ENCODE measurements around the gene SH3GL1.

SH3GL1 gene

GRCh38 chr19:4322942-4323665 lies 77.2 kb downstream of the SH3GL1 start:
- DNase-seq, result no peak
- no peak overlapping the region for H3K27ac ChIP-seq
- no peak overlapping the region for H3K4me3 ChIP-seq (ENCODE audit: low read depth, low read length)
- H3K36me3 ChIP-seq, result peaks cover 3% of the 10 kb centered on the region; the same call in 1 of the 2 replicates
- H3K9me3 ChIP-seq (ENCODE audit: severe bottlenecking), result peaks cover 8% of the 10 kb centered on the region
- H3K27me3 ChIP-seq (ENCODE audit: insufficient read depth, low read depth, severe bottlenecking), result no peaks in the 10 kb centered on the region
- no peak for TF ChIP-seq CTCF (IDR thresholded peaks at IDR 0.05; ENCODE audit: low read depth, low read length)

- Histone ChIP-seq H3K27me3 (ENCODE audit: insufficient read depth, low read depth, severe bottlenecking) (no peaks in the 10 kb centered on the region), H3K27ac (no peak overlapping the region), H3K4me3 (ENCODE audit: low read depth, low read length) (no peak overlapping the region), H3K36me3 (peaks cover 12% of the 10 kb centered on the region), H3K9me3 (ENCODE audit: severe bottlenecking) (peaks cover 8% of the 10 kb centered on the region)
- no peak for TF ChIP-seq CTCF (IDR thresholded peaks at IDR 0.05; ENCODE audit: low read depth, low read length)
- no peak for DNase-seq
Measured at GRCh38 chr19:4320419-4320818, 79.9 kb downstream of the SH3GL1 start.

GRCh38 chr19:4319067-4319718 lies 81.2 kb downstream of the SH3GL1 start:
- H3K9me3 ChIP-seq (ENCODE audit: severe bottlenecking), result peaks cover 8% of the 10 kb centered on the region
- no peak overlapping the region for H3K27ac ChIP-seq
- H3K36me3 ChIP-seq, result peaks cover 12% of the 10 kb centered on the region
- no peaks in the 10 kb centered on the region for H3K27me3 ChIP-seq (ENCODE audit: insufficient read depth, low read depth, severe bottlenecking)
- H3K4me3 ChIP-seq (ENCODE audit: low read depth, low read length), result no peak overlapping the region
- DNase-seq, result no peak
- TF ChIP-seq CTCF (IDR thresholded peaks at IDR 0.05; ENCODE audit: low read depth, low read length), result no peak

- H3K27me3 ChIP-seq (ENCODE audit: insufficient read depth, low read depth, severe bottlenecking), result no peaks in the 10 kb centered on the region
- peaks cover 8% of the 10 kb centered on the region for H3K9me3 ChIP-seq (ENCODE audit: severe bottlenecking)
- no peak for DNase-seq
- peaks cover 12% of the 10 kb centered on the region for H3K36me3 ChIP-seq
- TF ChIP-seq CTCF (IDR thresholded peaks at IDR 0.05; ENCODE audit: low read depth, low read length), result no peak
- no peak overlapping the region for H3K27ac ChIP-seq
- H3K4me3 ChIP-seq (ENCODE audit: low read depth, low read length), result no peak overlapping the region
Measured at GRCh38 chr19:4318460-4318859, 81.9 kb downstream of the SH3GL1 start.

- Histone ChIP-seq H3K27ac (no peak overlapping the region), H3K4me3 (ENCODE audit: low read depth, low read length) (no peak overlapping the region), H3K36me3 (peaks cover 18% of the 10 kb centered on the region), H3K9me3 (ENCODE audit: severe bottlenecking) (peaks cover 8% of the 10 kb centered on the region), H3K27me3 (ENCODE audit: insufficient read depth, low read depth, severe bottlenecking) (no peaks in the 10 kb centered on the region)
- DNase-seq, result no peak
- TF ChIP-seq CTCF (IDR thresholded peaks at IDR 0.05; ENCODE audit: low read depth, low read length), result no peak
Measured at GRCh38 chr19:4316956-4317355, 83.4 kb downstream of the SH3GL1 start.
